Measurements from ENCODE around the gene SGSM1.

The SGSM1 gene

DNA sequence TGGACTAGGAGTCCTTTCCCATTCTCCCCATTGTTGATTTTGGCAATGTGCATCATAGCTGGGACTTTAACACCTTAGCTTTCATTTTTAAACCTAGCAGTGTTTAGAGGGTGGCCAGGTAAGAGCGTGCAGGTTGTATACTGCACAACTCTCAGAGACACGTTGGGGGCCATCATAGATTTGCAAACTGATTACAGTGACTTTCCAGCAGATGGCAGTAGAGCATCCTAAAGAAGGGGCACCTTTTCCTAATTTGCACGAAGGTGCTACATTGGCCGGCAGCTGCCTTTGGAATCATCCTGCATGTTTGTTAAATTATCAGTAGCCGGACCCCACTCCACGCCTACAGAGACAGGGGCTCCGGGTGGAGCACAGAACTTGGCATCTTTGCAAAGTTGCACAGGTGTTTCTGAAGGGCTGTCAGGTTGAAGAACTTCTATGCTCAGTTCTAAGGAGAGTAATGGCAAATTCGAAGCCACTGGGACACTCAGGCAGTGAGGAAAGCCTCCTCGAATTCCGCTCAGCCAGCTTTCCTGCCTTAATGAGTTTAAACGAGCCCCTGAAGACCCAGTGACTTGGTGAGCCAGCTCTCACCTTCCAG, 132.8 kb downstream of the SGSM1 start:
- TF ChIP-seq, protein P1, sequence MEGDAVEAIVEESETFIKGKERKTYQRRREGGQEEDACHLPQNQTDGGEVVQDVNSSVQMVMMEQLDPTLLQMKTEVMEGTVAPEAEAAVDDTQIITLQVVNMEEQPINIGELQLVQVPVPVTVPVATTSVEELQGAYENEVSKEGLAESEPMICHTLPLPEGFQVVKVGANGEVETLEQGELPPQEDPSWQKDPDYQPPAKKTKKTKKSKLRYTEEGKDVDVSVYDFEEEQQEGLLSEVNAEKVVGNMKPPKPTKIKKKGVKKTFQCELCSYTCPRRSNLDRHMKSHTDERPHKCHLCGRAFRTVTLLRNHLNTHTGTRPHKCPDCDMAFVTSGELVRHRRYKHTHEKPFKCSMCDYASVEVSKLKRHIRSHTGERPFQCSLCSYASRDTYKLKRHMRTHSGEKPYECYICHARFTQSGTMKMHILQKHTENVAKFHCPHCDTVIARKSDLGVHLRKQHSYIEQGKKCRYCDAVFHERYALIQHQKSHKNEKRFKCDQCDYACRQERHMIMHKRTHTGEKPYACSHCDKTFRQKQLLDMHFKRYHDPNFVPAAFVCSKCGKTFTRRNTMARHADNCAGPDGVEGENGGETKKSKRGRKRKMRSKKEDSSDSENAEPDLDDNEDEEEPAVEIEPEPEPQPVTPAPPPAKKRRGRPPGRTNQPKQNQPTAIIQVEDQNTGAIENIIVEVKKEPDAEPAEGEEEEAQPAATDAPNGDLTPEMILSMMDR (IDR thresholded peaks at IDR 0.05; ENCODE audit: insufficient read depth, low read depth, low read length, missing control alignments), result peak; percentile 81
- DNase-seq (ENCODE audit: low read depth), result peak; percentile 69
- H3K4me3 ChIP-seq (ENCODE audit: low read length), result no peak overlapping the region

DNA sequence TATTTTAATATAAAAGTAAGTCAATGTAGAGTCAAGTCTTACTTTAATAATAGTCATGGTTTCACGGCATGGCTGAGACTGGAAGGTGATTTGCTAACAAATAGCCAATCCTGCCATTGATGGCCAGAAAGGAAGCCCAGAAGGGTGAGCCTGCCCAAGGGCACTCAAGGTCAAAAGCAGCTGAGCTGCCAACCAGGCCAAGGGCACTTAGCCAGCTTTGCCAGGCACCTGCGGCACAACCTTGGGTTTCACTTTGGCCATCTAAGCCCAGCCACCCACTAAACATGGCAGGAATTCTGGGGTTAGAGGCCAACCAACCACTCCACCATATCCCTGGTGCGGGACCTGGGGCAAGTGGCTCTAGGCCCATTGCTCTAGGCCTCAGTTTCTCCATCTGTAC, 136.3 kb downstream of the SGSM1 start:
- H3K4me3 ChIP-seq (ENCODE audit: low read length), result no peak overlapping the region
- TF ChIP-seq, protein P1 (IDR thresholded peaks at IDR 0.05; ENCODE audit: insufficient read depth, low read depth, low read length, missing control alignments), result no peak
- DNase-seq (ENCODE audit: low read depth), result no peak

DNA sequence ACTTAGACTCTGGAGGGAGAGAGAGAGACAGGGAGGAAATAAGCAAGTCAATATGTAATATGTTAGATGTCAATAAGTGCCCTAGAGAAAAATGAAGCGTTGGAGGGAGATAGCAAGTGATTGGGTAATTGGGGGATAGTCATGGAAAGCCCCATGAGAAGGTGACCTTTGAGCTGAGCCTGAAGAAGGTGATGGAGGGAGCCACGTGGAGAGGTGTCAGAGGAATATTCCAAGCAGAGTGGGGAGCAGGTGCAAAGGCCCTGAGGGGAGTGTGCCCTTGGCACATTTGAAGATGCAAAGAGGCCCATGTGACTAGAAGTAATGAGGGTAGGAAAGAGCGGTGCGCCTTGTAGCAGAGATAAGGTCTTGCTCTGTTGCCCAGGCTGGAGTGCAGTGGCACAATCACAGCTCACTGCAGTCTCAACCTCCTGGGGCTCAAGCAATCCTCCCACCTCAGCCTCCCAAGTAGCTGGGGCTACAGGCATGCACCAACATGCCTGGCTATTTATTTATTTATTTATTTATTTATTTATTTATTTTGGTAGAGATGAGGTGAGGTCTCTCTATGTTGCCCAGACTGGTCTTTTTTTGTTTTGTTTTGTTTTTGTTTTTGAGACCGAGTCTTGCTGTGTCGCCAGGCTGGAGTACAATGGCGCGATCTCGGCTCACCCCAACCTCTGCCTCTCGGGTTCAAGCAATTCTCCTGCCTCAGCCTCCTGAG, 138.4 kb downstream of the SGSM1 start:
- DNase-seq (ENCODE audit: low read depth), result no peak
- no peak overlapping the region for H3K4me3 ChIP-seq (ENCODE audit: low read length)
- TF ChIP-seq, protein P1 (IDR thresholded peaks at IDR 0.05; ENCODE audit: insufficient read depth, low read depth, low read length, missing control alignments), result no peak

DNA sequence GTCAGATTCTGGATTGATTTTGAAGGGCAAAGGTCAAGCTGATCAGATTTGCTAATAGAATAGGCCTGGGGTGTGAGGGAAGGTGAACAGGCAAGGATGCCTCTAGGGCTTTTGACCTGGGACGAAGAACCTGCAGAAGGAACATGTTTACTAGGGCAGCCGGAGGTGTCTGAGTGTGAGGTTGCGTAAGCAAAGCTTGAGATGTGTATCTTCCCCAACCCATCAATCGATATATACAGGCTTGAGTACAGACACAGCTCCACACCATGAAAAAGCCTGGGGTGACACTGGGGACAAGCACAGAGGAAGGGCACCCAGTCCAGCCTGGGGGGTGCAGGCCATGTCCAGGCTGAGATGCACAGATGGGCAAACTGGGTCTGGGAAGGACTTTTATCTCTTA, 139.4 kb downstream of the SGSM1 start:
- TF ChIP-seq, protein P1 (IDR thresholded peaks at IDR 0.05; ENCODE audit: insufficient read depth, low read depth, low read length, missing control alignments), result no peak
- H3K4me3 ChIP-seq (ENCODE audit: low read length), result no peak overlapping the region
- no peak for DNase-seq (ENCODE audit: low read depth)

DNA sequence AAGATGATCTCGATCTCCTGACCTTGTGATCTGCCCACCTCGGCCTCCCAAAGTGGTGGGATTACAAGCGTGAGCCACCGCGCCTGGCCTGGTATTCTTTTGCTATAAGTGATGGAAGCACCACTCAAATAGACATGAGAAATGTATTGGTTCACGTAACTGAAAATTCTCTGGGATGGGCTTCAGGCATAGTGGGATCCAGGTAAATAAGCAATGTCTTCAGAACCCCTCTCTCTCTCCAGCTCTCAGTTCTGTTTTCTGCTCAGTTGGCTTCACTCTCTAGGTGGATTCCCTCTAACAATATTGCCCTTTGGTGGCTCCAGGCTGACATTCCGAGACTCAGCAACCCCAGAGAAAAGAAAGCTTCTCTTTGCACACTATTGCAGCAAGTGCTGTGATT, 141.4 kb downstream of the SGSM1 start:
- TF ChIP-seq, protein P1 (IDR thresholded peaks at IDR 0.05; ENCODE audit: insufficient read depth, low read depth, low read length, missing control alignments), result no peak

DNA sequence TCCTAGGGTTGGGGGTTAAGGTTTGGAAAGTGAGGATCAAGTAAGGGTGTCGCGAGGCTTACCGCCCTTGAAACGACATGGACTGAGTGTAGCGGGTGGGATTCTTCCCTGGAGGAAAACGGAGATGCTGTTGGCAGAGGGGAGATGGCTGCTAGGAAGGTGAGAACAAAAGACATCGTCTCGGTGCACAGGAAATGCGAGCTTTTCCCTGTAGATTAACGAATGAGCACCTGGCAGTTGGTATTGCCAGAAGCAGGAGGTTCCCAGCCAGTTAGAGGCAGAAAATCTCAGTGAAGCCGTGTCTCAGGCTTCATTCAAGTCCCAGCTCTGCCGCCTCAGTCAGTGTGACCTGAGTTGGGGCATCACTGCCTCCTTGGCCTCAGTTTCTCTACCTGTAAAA, 141.9 kb downstream of the SGSM1 start:
- H3K4me3 ChIP-seq (ENCODE audit: low read length), result no peak overlapping the region
- DNase-seq (ENCODE audit: low read depth), result no peak
- TF ChIP-seq, protein P1 (IDR thresholded peaks at IDR 0.05; ENCODE audit: insufficient read depth, low read depth, low read length, missing control alignments), result no peak

More for the DNA sequence above, 141.4 kb downstream of the SGSM1 start:
- no peak for DNase-seq (ENCODE audit: low read depth)
- no peak overlapping the region for H3K4me3 ChIP-seq (ENCODE audit: low read length)
